Stimulated activated CD4-positive, alpha-beta T cell treated with anti-CD3 and anti-CD28 coated beads, Interleukin-15, amount 100 ng/mL, for 24 hours (primary cell): Measurements from ENCODE around the gene CYP27B1.

Experiments used
- DNase-seq: peaks from one replicate; pipeline ENCODE4 v3.0.0-alpha.2; 2020

CYP27B1 gene

GRCh38 chr12:57750561-57751431 lies 16.1 kb downstream of the CYP27B1 start:
- DNase-seq = no peak

- DNase-seq = no peak
Measured at GRCh38 chr12:57749061-57749460, 17.8 kb downstream of the CYP27B1 start.

- DNase-seq = no peak
Measured at GRCh38 chr12:57746025-57746424, 20.9 kb downstream of the CYP27B1 start.

- no peak for DNase-seq
Measured at GRCh38 chr12:57745485-57745881, 21.4 kb downstream of the CYP27B1 start.

GRCh38 chr12:57744777-57745484 lies 21.9 kb downstream of the CYP27B1 start, which contains the start of gene TSPAN31:
Gene TSPAN31, plus strand, starts transcription at chr12:57745039. Its CDS starts 116 bp downstream, at chr12:57745155.
- DNase-seq = peak; percentile 98

GRCh38 chr12:57744194-57744776 lies 22.6 kb downstream of the CYP27B1 start:
- DNase-seq = peak; percentile 80

GRCh38 chr12:57743769-57744168 lies 23.1 kb downstream of the CYP27B1 start:
- no peak for DNase-seq

GRCh38 chr12:57741844-57742738 lies 24.8 kb downstream of the CYP27B1 start:
- DNase-seq = peak; percentile 88

- DNase-seq = no peak
Measured at GRCh38 chr12:57741413-57741789, 25.5 kb downstream of the CYP27B1 start.

- peak; percentile 83 for DNase-seq
Measured at GRCh38 chr12:57740656-57741412, 26.0 kb downstream of the CYP27B1 start.

GRCh38 chr12:57739914-57740538 lies 26.9 kb downstream of the CYP27B1 start:
- DNase-seq = no peak

GRCh38 chr12:57739387-57739786 lies 27.5 kb downstream of the CYP27B1 start:
- no peak for DNase-seq

GRCh38 chr12:57738661-57739237 lies 28.1 kb downstream of the CYP27B1 start, which contains the start of gene AGAP2:
Gene AGAP2, minus strand, starts transcription at chr12:57738742. Its CDS starts 496 bp downstream, at chr12:57738246.
- DNase-seq = no peak

- no peak for DNase-seq
Measured at GRCh38 chr12:57737467-57738460, 29.1 kb downstream of the CYP27B1 start.

GRCh38 chr12:57736741-57737466 lies 30.0 kb downstream of the CYP27B1 start:
- no peak for DNase-seq

- DNase-seq = no peak
Measured at GRCh38 chr12:57735952-57736740, 30.7 kb downstream of the CYP27B1 start.

- no peak for DNase-seq
Measured at GRCh38 chr12:57735198-57735855, 31.6 kb downstream of the CYP27B1 start.
